Stomach (tissue), 4 donors: ENCODE results near the gene RNU6-8.

Experiments used
- EP300 ChIP-seq: sonication (generic); formaldehyde crosslinking; IDR thresholded peaks from one replicate; pipeline ENCODE4 v1.6.1; 2017; ENCODE audit warnings: antibody characterized with exemption
- TF ChIP-seq, protein P1 (sequence below), 7 experiments: fragments of 450-650 bp in 4 of 7; fragments of 200-600 bp in 3 of 7; sonication (generic) in 3 of 7; IDR thresholded peaks; one replicate each; pipeline ENCODE4 v1.5.1; 2016 to 2019; ENCODE audit warnings: antibody characterized with exemption in 7 of 7, control low read depth in 2 of 7, mild to moderate bottlenecking in 1 of 7

DNA sequence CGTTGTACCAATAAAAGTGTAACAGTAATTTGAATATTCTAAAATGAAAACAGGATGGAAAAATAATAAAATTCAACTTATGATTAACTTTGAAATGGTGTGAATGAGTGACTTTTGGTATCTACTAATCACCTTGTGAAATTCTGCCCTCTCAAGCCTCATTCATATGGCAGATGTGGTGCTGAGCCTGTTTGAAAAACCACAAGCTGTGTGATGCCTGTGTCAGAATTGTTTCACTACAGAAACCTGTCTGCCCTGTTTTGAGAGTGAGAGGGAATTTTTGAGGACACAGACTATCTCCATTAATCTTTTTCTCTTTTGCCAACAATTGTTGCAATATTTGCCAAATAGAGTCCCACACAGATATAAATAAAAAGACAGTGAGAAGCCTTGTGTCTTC is 5.2 kb downstream of the RNU6-8 start:
- TF ChIP-seq, protein P1, sequence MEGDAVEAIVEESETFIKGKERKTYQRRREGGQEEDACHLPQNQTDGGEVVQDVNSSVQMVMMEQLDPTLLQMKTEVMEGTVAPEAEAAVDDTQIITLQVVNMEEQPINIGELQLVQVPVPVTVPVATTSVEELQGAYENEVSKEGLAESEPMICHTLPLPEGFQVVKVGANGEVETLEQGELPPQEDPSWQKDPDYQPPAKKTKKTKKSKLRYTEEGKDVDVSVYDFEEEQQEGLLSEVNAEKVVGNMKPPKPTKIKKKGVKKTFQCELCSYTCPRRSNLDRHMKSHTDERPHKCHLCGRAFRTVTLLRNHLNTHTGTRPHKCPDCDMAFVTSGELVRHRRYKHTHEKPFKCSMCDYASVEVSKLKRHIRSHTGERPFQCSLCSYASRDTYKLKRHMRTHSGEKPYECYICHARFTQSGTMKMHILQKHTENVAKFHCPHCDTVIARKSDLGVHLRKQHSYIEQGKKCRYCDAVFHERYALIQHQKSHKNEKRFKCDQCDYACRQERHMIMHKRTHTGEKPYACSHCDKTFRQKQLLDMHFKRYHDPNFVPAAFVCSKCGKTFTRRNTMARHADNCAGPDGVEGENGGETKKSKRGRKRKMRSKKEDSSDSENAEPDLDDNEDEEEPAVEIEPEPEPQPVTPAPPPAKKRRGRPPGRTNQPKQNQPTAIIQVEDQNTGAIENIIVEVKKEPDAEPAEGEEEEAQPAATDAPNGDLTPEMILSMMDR (IDR thresholded peaks at IDR 0.05): no peak
- no peak for TF ChIP-seq EP300
